Uterus (tissue), 4 donors: Measurements from ENCODE around the gene ZNF174. TPM values are rescaled to one million over a fixed set of nuclear protein-coding genes. Genes with fewer than 3 reads are reported as not detected.

Experiments
- DNase-seq, 2 donors: peaks; one replicate each; pipeline ENCODE4 v3.0.0-alpha.2; 2019 to 2020
- H3K27ac ChIP-seq, 2 donors: fragments of 200-600 bp; sonication (generic); 1 replicate in 1 of 2; 2 replicates in 1 of 2; pipeline ENCODE4 v1.5.1; 2016 to 2018
- H3K27me3 ChIP-seq, 2 donors: fragments of 200-600 bp; sonication (generic); one replicate each; pipeline ENCODE4 v1.5.1; 2018 to 2019; ENCODE audit warnings: control low read depth in 1 of 2
- H3K36me3 ChIP-seq, 2 donors: fragments of 200-600 bp; sonication (generic); one replicate each; pipeline ENCODE4 v1.5.1; 2019; ENCODE audit warnings: control low read depth in 1 of 2
- H3K4me1 ChIP-seq, 2 donors: fragments of 200-600 bp; sonication (generic); one replicate each; pipeline ENCODE4 v1.5.1; 2018 to 2019; ENCODE audit warnings: control low read depth in 1 of 2
- H3K4me3 ChIP-seq, 2 donors: fragments of 200-600 bp; sonication (generic); 1 replicate in 1 of 2; 2 replicates in 1 of 2; pipeline ENCODE4 v1.5.1; 2018 to 2019; ENCODE audit warnings: mild to moderate bottlenecking in 1 of 2
- H3K9me3 ChIP-seq, 2 donors: fragments of 200-600 bp; sonication (generic); one replicate each; pipeline ENCODE4 v1.5.1; 2019; ENCODE audit warnings: control low read depth in 1 of 2
- CTCF ChIP-seq, 4 experiments: fragments of 200-600 bp in 2 of 4; fragments of 450-650 bp in 2 of 4; sonication (generic) in 2 of 4; IDR thresholded peaks; one replicate each; pipeline ENCODE4 v1.5.1; 2016 to 2019; ENCODE audit warnings: antibody characterized with exemption in 4 of 4, mild to moderate bottlenecking in 2 of 4, moderate library complexity in 1 of 4
- POLR2A ChIP-seq, 2 donors: fragments of 450-650 bp; IDR thresholded peaks; one replicate each; pipeline ENCODE4 v1.6.1; 2016; ENCODE audit warnings: antibody characterized with exemption in 2 of 2, mild to moderate bottlenecking in 1 of 2, moderate library complexity in 1 of 2
- intact Hi-C: fragments of 100-400 bp; cut with DNase I; formaldehyde crosslinking; loops from one replicate; pipeline ENCODE4 v1.15.1; 2023; ENCODE audit warnings: low total_unique reads
- total RNA-seq, 4 donors: library from RNA; depleted of rRNA in 3 of 4; stranded (reverse); fragments of >200 nt in 3 of 4; gene quantifications; one replicate each; pipeline versions ENCODE4 v1.1.0 to v1.2.4, GENCODE V29; 2014 to 2023
- donor health status: DM: yes; HTN: yes; CAD: no.

ZNF174 gene
- total RNA-seq, 4 donors from 2014 or later = 5.6 to 16.2 (median 12.3) TPM

DNA sequence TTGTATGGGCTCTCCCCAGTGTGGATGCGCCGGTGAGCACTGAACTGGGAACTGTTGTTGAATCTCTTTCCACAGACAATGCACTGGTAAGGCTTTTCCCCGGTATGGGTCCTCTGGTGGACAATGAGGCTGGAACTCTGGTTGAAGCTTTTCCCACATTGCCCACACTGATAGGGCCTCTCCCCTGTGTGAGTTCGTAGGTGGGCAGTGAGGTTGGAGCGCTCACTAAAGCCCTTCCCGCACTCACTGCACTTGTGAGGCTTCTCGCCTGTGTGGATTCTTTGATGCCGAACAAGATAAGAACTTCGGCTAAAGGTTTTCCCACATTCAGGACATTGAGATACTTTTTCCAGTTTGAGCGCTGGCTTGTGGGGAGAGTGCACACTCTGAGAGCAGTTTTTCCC, 18.0 kb upstream of the ZNF174 start:
- Histone ChIP-seq H3K9me3 (peaks cover 8 to 78% of the 10 kb centered on the region in 2 donors), H3K36me3 (no peaks in the 10 kb centered on the region), H3K4me3 (no peak overlapping the region), H3K4me1 (no peaks in the 10 kb centered on the region), H3K27ac (no peak overlapping the region), H3K27me3 (no peaks in the 10 kb centered on the region)
- intact Hi-C loops = no loop called here
- DNase-seq = no peak
- TF ChIP-seq CTCF (IDR thresholded peaks at IDR 0.05) = no peak
- no peak for TF ChIP-seq POLR2A (IDR thresholded peaks at IDR 0.05)

DNA sequence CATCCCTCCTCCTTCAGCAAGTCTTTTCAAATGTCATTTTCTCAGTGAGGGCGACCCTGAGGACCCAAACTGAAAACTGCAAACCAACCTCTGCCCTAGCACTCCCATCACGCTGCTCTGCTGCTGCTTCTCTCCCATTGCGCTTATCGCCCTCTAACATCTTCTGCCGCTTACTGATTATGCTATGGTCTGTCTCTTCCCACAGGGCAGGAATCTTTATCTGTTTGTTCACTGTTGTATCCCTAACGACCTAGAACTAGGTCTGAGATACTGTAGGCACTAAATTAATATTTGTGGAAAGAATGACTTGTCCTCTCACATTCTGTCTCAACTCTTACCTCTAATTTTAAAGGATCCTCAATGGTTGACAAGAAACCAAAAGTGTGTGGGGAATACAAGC, 12.7 kb upstream of the ZNF174 start:
- Histone ChIP-seq H3K27me3 (no peaks in the 10 kb centered on the region), H3K4me1 (no peaks in the 10 kb centered on the region), H3K36me3 (no peaks in the 10 kb centered on the region), H3K4me3 (no peak overlapping the region), H3K9me3 (peaks cover 0 to 76% of the 10 kb centered on the region in 2 donors), H3K27ac (no peak overlapping the region)
- DNase-seq = no peak
- TF ChIP-seq POLR2A (IDR thresholded peaks at IDR 0.05) = no peak
- TF ChIP-seq CTCF (IDR thresholded peaks at IDR 0.05) = no peak
- intact Hi-C loops = no loop called here

DNA sequence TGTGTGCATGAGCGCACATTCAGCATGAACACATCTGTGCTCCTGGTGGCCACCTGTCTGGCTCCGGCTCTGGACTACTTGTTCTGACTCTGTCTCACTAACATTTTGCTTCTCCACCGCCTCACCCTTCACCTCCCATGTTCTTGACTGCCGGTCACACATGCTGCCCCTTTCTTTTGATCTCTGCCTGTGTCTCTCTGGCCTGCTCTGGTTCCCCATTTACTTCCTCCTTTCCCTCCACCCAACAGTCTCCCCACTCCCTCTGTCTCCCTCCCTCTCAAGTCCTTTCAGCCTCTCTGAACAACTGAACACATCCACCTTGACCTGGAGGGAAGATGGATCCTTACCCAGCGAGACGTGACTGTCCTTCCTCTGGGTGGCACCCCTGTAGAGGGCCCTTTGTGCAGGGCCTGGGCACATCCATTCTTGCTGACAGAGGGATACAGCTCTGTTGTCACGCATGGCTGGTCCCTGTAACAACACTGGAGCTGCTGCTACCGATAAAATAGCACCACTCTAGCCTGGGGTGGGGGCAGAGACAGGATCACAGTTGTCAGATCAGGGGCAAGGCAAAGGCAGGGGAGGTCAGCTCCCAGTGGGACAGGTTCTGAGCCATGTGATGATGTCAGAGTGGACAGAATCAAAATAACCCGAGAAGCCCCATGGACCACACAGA, 11.2 kb upstream of the ZNF174 start:
- no peak overlapping the region for H3K27ac ChIP-seq
- no peaks in the 10 kb centered on the region for H3K4me1 ChIP-seq
- H3K9me3 ChIP-seq = peaks cover 0 to 69% of the 10 kb centered on the region in 2 donors
- no peak for DNase-seq
- no peaks in the 10 kb centered on the region for H3K36me3 ChIP-seq
- H3K4me3 ChIP-seq = no peak overlapping the region
- TF ChIP-seq POLR2A (IDR thresholded peaks at IDR 0.05) = no peak
- TF ChIP-seq CTCF (IDR thresholded peaks at IDR 0.05) = no peak
- no peaks in the 10 kb centered on the region for H3K27me3 ChIP-seq
- intact Hi-C loops = no loop called here

GRCh38 chr16:3400446-3400778, 603 bp upstream of the ZNF174 start:
- intact Hi-C loops = loop anchor here (5.0 kb wide), 1 partner anchor 88 kb away; no protein-coding TSS in a partner anchor
- no peaks in the 10 kb centered on the region for H3K27me3 ChIP-seq
- TF ChIP-seq POLR2A (IDR thresholded peaks at IDR 0.05) = no peak
- no peak for TF ChIP-seq CTCF (IDR thresholded peaks at IDR 0.05)
- peaks cover 0 to 3% of the 10 kb centered on the region in 2 donors for H3K9me3 ChIP-seq
- H3K36me3 ChIP-seq = no peaks in the 10 kb centered on the region
- H3K27ac ChIP-seq = peak overlapping the region; percentile 62 to 88
- no peaks in the 10 kb centered on the region for H3K4me1 ChIP-seq
- DNase-seq = no peak
- peak overlapping the region; percentile 83 to 98 for H3K4me3 ChIP-seq

- Histone ChIP-seq H3K9me3 (peaks cover 0 to 17% of the 10 kb centered on the region in 2 donors), H3K27me3 (no peaks in the 10 kb centered on the region), H3K4me3 (peak overlapping the region; percentile 83 to 98), H3K27ac (peak overlapping the region; percentile 53 to 80), H3K36me3 (no peaks in the 10 kb centered on the region), H3K4me1 (no peaks in the 10 kb centered on the region)
- TF ChIP-seq CTCF (IDR thresholded peaks at IDR 0.05) (no peak), POLR2A (IDR thresholded peaks at IDR 0.05) (no peak)
- intact Hi-C loops = loop anchor here (5.0 kb wide), 1 partner anchor 90 kb away; no protein-coding TSS in a partner anchor
- no peak for DNase-seq
Measured at GRCh38 chr16:3401719-3402397, 843 bp downstream of the ZNF174 start.
